Measurements from ENCODE around the gene SRP72.

SRP72 gene

GRCh38 chr4:56532239-56532638 lies 64.8 kb downstream of the SRP72 start:
- Histone ChIP-seq H3K4me1 (ENCODE audit: control insufficient read depth, low read depth, low read length) (no peaks in the 10 kb centered on the region), H3K23ac (ENCODE audit: low read length) (no peak overlapping the region), H3K4ac (ENCODE audit: low read depth, low read length) (no peak overlapping the region), H4K5ac (ENCODE audit: low read length) (no peak overlapping the region), H3K27ac (ENCODE audit: low read depth, low read length) (no peak overlapping the region), H2AK5ac (ENCODE audit: low read length) (no peak overlapping the region), H3K56ac (ENCODE audit: low read length) (no peak overlapping the region), H3K79me1 (ENCODE audit: low read length) (no peaks in the 10 kb centered on the region), H3K4me3 (ENCODE audit: low read length) (no peak overlapping the region), H3K27me3 (ENCODE audit: insufficient read depth, low read length, poor library complexity) (peaks cover 20% of the 10 kb centered on the region), H3K4me2 (ENCODE audit: low read length) (no peak overlapping the region), H2BK5ac (ENCODE audit: low read length) (no peak overlapping the region), H2BK15ac (replicated peaks; ENCODE audit: low read depth) (no peak overlapping the region), H3K79me2 (ENCODE audit: control insufficient read depth, insufficient read depth, low read length) (no peaks in the 10 kb centered on the region), H3K36me3 (ENCODE audit: control insufficient read depth, insufficient read depth, low read length) (no peaks in the 10 kb centered on the region), H3K9ac (ENCODE audit: low read length) (no peak overlapping the region), H2BK120ac (ENCODE audit: low read depth, low read length) (no peak overlapping the region), H4K8ac (ENCODE audit: low read depth, low read length) (no peak overlapping the region), H3K18ac (ENCODE audit: low read length) (no peak overlapping the region)
- no CpG with 5 or more reads among the region's 2 CpGs for WGBS (ENCODE audit: extremely low coverage, insufficient coverage, low lambda C conversion rate)
- no peak for DNase-seq

- Histone ChIP-seq H3K4ac (ENCODE audit: low read depth, low read length) (no peak overlapping the region), H3K56ac (ENCODE audit: low read length) (no peak overlapping the region), H3K4me1 (ENCODE audit: control insufficient read depth, low read depth, low read length) (no peaks in the 10 kb centered on the region), H2BK5ac (ENCODE audit: low read length) (no peak overlapping the region), H3K79me1 (ENCODE audit: low read length) (no peaks in the 10 kb centered on the region), H3K27ac (ENCODE audit: low read depth, low read length) (no peak overlapping the region), H2BK15ac (replicated peaks; ENCODE audit: low read depth) (no peak overlapping the region), H3K9ac (ENCODE audit: low read length) (no peak overlapping the region), H3K4me3 (ENCODE audit: low read length) (no peak overlapping the region), H2AK5ac (ENCODE audit: low read length) (no peak overlapping the region), H3K27me3 (ENCODE audit: insufficient read depth, low read length, poor library complexity) (peaks cover 19% of the 10 kb centered on the region), H3K79me2 (ENCODE audit: control insufficient read depth, insufficient read depth, low read length) (no peaks in the 10 kb centered on the region), H4K5ac (ENCODE audit: low read length) (no peak overlapping the region), H3K23ac (ENCODE audit: low read length) (no peak overlapping the region), H2BK120ac (ENCODE audit: low read depth, low read length) (no peak overlapping the region), H3K18ac (ENCODE audit: low read length) (no peak overlapping the region), H4K8ac (ENCODE audit: low read depth, low read length) (no peak overlapping the region), H3K4me2 (ENCODE audit: low read length) (no peak overlapping the region), H3K36me3 (ENCODE audit: control insufficient read depth, insufficient read depth, low read length) (no peaks in the 10 kb centered on the region)
- peak; percentile 23 for DNase-seq
- no CpG with 5 or more reads among the region's 7 CpGs for WGBS (ENCODE audit: extremely low coverage, insufficient coverage, low lambda C conversion rate)
Measured at GRCh38 chr4:56535915-56536314, 68.5 kb downstream of the SRP72 start.

- H2BK15ac ChIP-seq (replicated peaks; ENCODE audit: low read depth) = no peak overlapping the region
- H3K4me1 ChIP-seq (ENCODE audit: control insufficient read depth, low read depth, low read length) = no peaks in the 10 kb centered on the region
- H3K27ac ChIP-seq (ENCODE audit: low read depth, low read length) = no peak overlapping the region
- H3K9ac ChIP-seq (ENCODE audit: low read length) = no peak overlapping the region
- no peak overlapping the region for H2BK5ac ChIP-seq (ENCODE audit: low read length)
- no CpG with 5 or more reads among the region's 1 CpG for WGBS (ENCODE audit: extremely low coverage, insufficient coverage, low lambda C conversion rate)
- H4K8ac ChIP-seq (ENCODE audit: low read depth, low read length) = no peak overlapping the region
- no peaks in the 10 kb centered on the region for H3K36me3 ChIP-seq (ENCODE audit: control insufficient read depth, insufficient read depth, low read length)
- H4K5ac ChIP-seq (ENCODE audit: low read length) = no peak overlapping the region
- H3K18ac ChIP-seq (ENCODE audit: low read length) = no peak overlapping the region
- no peak overlapping the region for H2AK5ac ChIP-seq (ENCODE audit: low read length)
- DNase-seq = no peak
- H3K27me3 ChIP-seq (ENCODE audit: insufficient read depth, low read length, poor library complexity) = peaks cover 7% of the 10 kb centered on the region
- no peaks in the 10 kb centered on the region for H3K79me2 ChIP-seq (ENCODE audit: control insufficient read depth, insufficient read depth, low read length)
- no peak overlapping the region for H2BK120ac ChIP-seq (ENCODE audit: low read depth, low read length)
- H3K23ac ChIP-seq (ENCODE audit: low read length) = no peak overlapping the region
- H3K4ac ChIP-seq (ENCODE audit: low read depth, low read length) = no peak overlapping the region
- H3K56ac ChIP-seq (ENCODE audit: low read length) = no peak overlapping the region
- no peak overlapping the region for H3K4me2 ChIP-seq (ENCODE audit: low read length)
- H3K79me1 ChIP-seq (ENCODE audit: low read length) = no peaks in the 10 kb centered on the region
- H3K4me3 ChIP-seq (ENCODE audit: low read length) = no peak overlapping the region
Measured at GRCh38 chr4:56537147-56537546, 69.7 kb downstream of the SRP72 start.

- Histone ChIP-seq H3K79me2 (ENCODE audit: control insufficient read depth, insufficient read depth, low read length) (no peaks in the 10 kb centered on the region), H3K18ac (ENCODE audit: low read length) (no peak overlapping the region), H4K5ac (ENCODE audit: low read length) (no peak overlapping the region), H3K4me1 (ENCODE audit: control insufficient read depth, low read depth, low read length) (no peaks in the 10 kb centered on the region), H3K27me3 (ENCODE audit: insufficient read depth, low read length, poor library complexity) (no peaks in the 10 kb centered on the region), H2AK5ac (ENCODE audit: low read length) (no peak overlapping the region), H3K79me1 (ENCODE audit: low read length) (no peaks in the 10 kb centered on the region), H3K4ac (ENCODE audit: low read depth, low read length) (no peak overlapping the region), H2BK15ac (replicated peaks; ENCODE audit: low read depth) (no peak overlapping the region), H4K8ac (ENCODE audit: low read depth, low read length) (no peak overlapping the region), H3K56ac (ENCODE audit: low read length) (no peak overlapping the region), H3K4me3 (ENCODE audit: low read length) (no peak overlapping the region), H3K27ac (ENCODE audit: low read depth, low read length) (no peak overlapping the region), H2BK120ac (ENCODE audit: low read depth, low read length) (no peak overlapping the region), H3K23ac (ENCODE audit: low read length) (no peak overlapping the region), H3K36me3 (ENCODE audit: control insufficient read depth, insufficient read depth, low read length) (no peaks in the 10 kb centered on the region), H3K9ac (ENCODE audit: low read length) (no peak overlapping the region), H2BK5ac (ENCODE audit: low read length) (no peak overlapping the region), H3K4me2 (ENCODE audit: low read length) (no peak overlapping the region)
- DNase-seq = no peak
- WGBS (ENCODE audit: extremely low coverage, insufficient coverage, low lambda C conversion rate) = no CpG with 5 or more reads among the region's 4 CpGs
Measured at GRCh38 chr4:56540826-56541225, 73.4 kb downstream of the SRP72 start.

- no peak overlapping the region for H3K4me3 ChIP-seq (ENCODE audit: low read length)
- H2BK120ac ChIP-seq (ENCODE audit: low read depth, low read length) = no peak overlapping the region
- no CpG with 5 or more reads among the region's 33 CpGs for WGBS (ENCODE audit: extremely low coverage, insufficient coverage, low lambda C conversion rate)
- H3K18ac ChIP-seq (ENCODE audit: low read length) = no peak overlapping the region
- no peaks in the 10 kb centered on the region for H3K4me1 ChIP-seq (ENCODE audit: control insufficient read depth, low read depth, low read length)
- H2BK5ac ChIP-seq (ENCODE audit: low read length) = no peak overlapping the region
- no peak overlapping the region for H2AK5ac ChIP-seq (ENCODE audit: low read length)
- H3K9ac ChIP-seq (ENCODE audit: low read length) = peak overlapping the region; percentile 51
- no peaks in the 10 kb centered on the region for H3K79me1 ChIP-seq (ENCODE audit: low read length)
- no peak overlapping the region for H3K23ac ChIP-seq (ENCODE audit: low read length)
- H4K5ac ChIP-seq (ENCODE audit: low read length) = no peak overlapping the region
- peak; percentile 81 for DNase-seq
- no peaks in the 10 kb centered on the region for H3K27me3 ChIP-seq (ENCODE audit: insufficient read depth, low read length, poor library complexity)
- H3K36me3 ChIP-seq (ENCODE audit: control insufficient read depth, insufficient read depth, low read length) = no peaks in the 10 kb centered on the region
- H4K8ac ChIP-seq (ENCODE audit: low read depth, low read length) = no peak overlapping the region
- no peaks in the 10 kb centered on the region for H3K79me2 ChIP-seq (ENCODE audit: control insufficient read depth, insufficient read depth, low read length)
- H3K4me2 ChIP-seq (ENCODE audit: low read length) = peak overlapping the region; percentile 80
- no peak overlapping the region for H3K4ac ChIP-seq (ENCODE audit: low read depth, low read length)
- no peak overlapping the region for H3K27ac ChIP-seq (ENCODE audit: low read depth, low read length)
- peak overlapping the region; percentile 78 for H3K56ac ChIP-seq (ENCODE audit: low read length)
- no peak overlapping the region for H2BK15ac ChIP-seq (replicated peaks; ENCODE audit: low read depth)
Measured at GRCh38 chr4:56544573-56545131, 77.2 kb downstream of the SRP72 start.

GRCh38 chr4:56550642-56551041 lies 83.2 kb downstream of the SRP72 start:
- no peaks in the 10 kb centered on the region for H3K36me3 ChIP-seq (ENCODE audit: control insufficient read depth, insufficient read depth, low read length)
- H3K79me2 ChIP-seq (ENCODE audit: control insufficient read depth, insufficient read depth, low read length) = no peaks in the 10 kb centered on the region
- no peak overlapping the region for H3K56ac ChIP-seq (ENCODE audit: low read length)
- no peak overlapping the region for H2BK120ac ChIP-seq (ENCODE audit: low read depth, low read length)
- no peak overlapping the region for H3K18ac ChIP-seq (ENCODE audit: low read length)
- H2AK5ac ChIP-seq (ENCODE audit: low read length) = no peak overlapping the region
- no CpG with 5 or more reads among the region's 8 CpGs for WGBS (ENCODE audit: extremely low coverage, insufficient coverage, low lambda C conversion rate)
- H3K79me1 ChIP-seq (ENCODE audit: low read length) = no peaks in the 10 kb centered on the region
- no peak overlapping the region for H4K8ac ChIP-seq (ENCODE audit: low read depth, low read length)
- no peak overlapping the region for H2BK5ac ChIP-seq (ENCODE audit: low read length)
- H3K4me3 ChIP-seq (ENCODE audit: low read length) = no peak overlapping the region
- H3K4me2 ChIP-seq (ENCODE audit: low read length) = no peak overlapping the region
- H2BK15ac ChIP-seq (replicated peaks; ENCODE audit: low read depth) = no peak overlapping the region
- H3K27me3 ChIP-seq (ENCODE audit: insufficient read depth, low read length, poor library complexity) = no peaks in the 10 kb centered on the region
- no peak for DNase-seq
- H3K27ac ChIP-seq (ENCODE audit: low read depth, low read length) = no peak overlapping the region
- H3K4me1 ChIP-seq (ENCODE audit: control insufficient read depth, low read depth, low read length) = no peaks in the 10 kb centered on the region
- no peak overlapping the region for H3K9ac ChIP-seq (ENCODE audit: low read length)
- no peak overlapping the region for H4K5ac ChIP-seq (ENCODE audit: low read length)
- H3K4ac ChIP-seq (ENCODE audit: low read depth, low read length) = no peak overlapping the region
- no peak overlapping the region for H3K23ac ChIP-seq (ENCODE audit: low read length)

All from mesendoderm (in vitro differentiated cells).